ENCODE measurements around the gene TTC33. TPM values are rescaled to one million over a fixed set of nuclear protein-coding genes. Genes with fewer than 3 reads are reported as not detected.

TTC33 gene
- polyA plus RNA-seq, 1 donor from 2014 or later = 73.5 TPM

- H3K79me2 ChIP-seq (replicated peaks; ENCODE audit: insufficient read depth, low read length) = no peaks in the 10 kb centered on the region
Observed at GRCh38 chr5:40688996-40689395, 66.8 kb downstream of the TTC33 start.

GRCh38 chr5:40688127-40688761 is 67.5 kb downstream of the TTC33 start:
- Histone ChIP-seq H3F3A (ENCODE audit: insufficient read depth, low read length, poor library complexity, severe bottlenecking) (no peaks in the 10 kb centered on the region), H3K9me3 (ENCODE audit: low read length) (no peaks in the 10 kb centered on the region), H3K4me3 (ENCODE audit: low read length) (no peak overlapping the region), H3K79me2 (replicated peaks; ENCODE audit: insufficient read depth, low read length) (no peaks in the 10 kb centered on the region), H2AFZ (ENCODE audit: low read depth, low read length) (no peak overlapping the region), H3K9me2 (ENCODE audit: insufficient read depth, low read length) (no peaks in the 10 kb centered on the region), H3K27me3 (ENCODE audit: insufficient read depth, low read depth, low read length) (peaks cover 5% of the 10 kb centered on the region), H3K27ac (ENCODE audit: low read length) (no peak overlapping the region), H3K4me2 (ENCODE audit: low read length) (no peak overlapping the region), H3K36me3 (ENCODE audit: insufficient read depth, low read length) (no peaks in the 10 kb centered on the region), H4K20me1 (ENCODE audit: insufficient read depth) (no peaks in the 10 kb centered on the region), H3K9ac (ENCODE audit: low read length) (no peak overlapping the region)
- TF ChIP-seq REST (IDR thresholded peaks at IDR 0.05; ENCODE audit: borderline replicate concordance) = no peak
- no peak for TF ChIP-seq POLR2AphosphoS5 (IDR thresholded peaks at IDR 0.05)
- TF ChIP-seq SMC3 (conservative IDR thresholded peaks at IDR 0.05; ENCODE audit: poor library complexity) = peak; percentile 99
- TF ChIP-seq RAD21 (conservative IDR thresholded peaks at IDR 0.05) = peak; percentile 98
- TF ChIP-seq CTCF (IDR thresholded peaks at IDR 0.05; ENCODE audit: poor library complexity, severe bottlenecking) = peak; percentile 93

More at GRCh38 chr5:40688996-40689395, 66.8 kb downstream of the TTC33 start:
- TF ChIP-seq EZH2 (IDR thresholded peaks at IDR 0.05; ENCODE audit: borderline replicate concordance, insufficient read depth, low read length, poor library complexity, severe bottlenecking) (no peak), REST (IDR thresholded peaks at IDR 0.05; ENCODE audit: borderline replicate concordance) (no peak), EP300 (conservative IDR thresholded peaks at IDR 0.05; ENCODE audit: poor library complexity, severe bottlenecking) (no peak), MXI1 (conservative IDR thresholded peaks at IDR 0.05; ENCODE audit: poor library complexity, severe bottlenecking) (no peak), SMC3 (conservative IDR thresholded peaks at IDR 0.05; ENCODE audit: poor library complexity) (no peak)
- H3K36me3 ChIP-seq (ENCODE audit: insufficient read depth, low read length) = no peaks in the 10 kb centered on the region
- no peak overlapping the region for H3K4me2 ChIP-seq (ENCODE audit: low read length)
- H3K27me3 ChIP-seq (ENCODE audit: insufficient read depth, low read depth, low read length) = no peaks in the 10 kb centered on the region
- H3K9ac ChIP-seq (ENCODE audit: low read length) = no peak overlapping the region
- H2AFZ ChIP-seq (ENCODE audit: low read depth, low read length) = no peak overlapping the region
- no peaks in the 10 kb centered on the region for H3F3A ChIP-seq (ENCODE audit: insufficient read depth, low read length, poor library complexity, severe bottlenecking)
- H4K20me1 ChIP-seq (ENCODE audit: insufficient read depth) = no peaks in the 10 kb centered on the region
- no peaks in the 10 kb centered on the region for H3K9me2 ChIP-seq (ENCODE audit: insufficient read depth, low read length)
- H3K27ac ChIP-seq (ENCODE audit: low read length) = no peak overlapping the region
- no peaks in the 10 kb centered on the region for H3K9me3 ChIP-seq (ENCODE audit: low read length)
- H3K4me3 ChIP-seq (ENCODE audit: low read length) = no peak overlapping the region

All from neural cell (in vitro differentiated cells).